T1000 (cell line): Measurements from ENCODE around the gene ZNF652.
"Not testable (repeated sequence)": the region's sequence is repeated elsewhere in the genome, so short reads cannot be mapped to it uniquely, and the experiment has no call there.

Experiments used
- DNase-seq: peaks from one replicate; lab custom pipeline; 2025; ENCODE audit warnings: mixed read lengths; lab: John Stamatoyannopoulos, UW

ZNF652 gene

GRCh38 chr17:49315551-49316257 is 46.3 kb downstream of the ZNF652 start:
- DNase-seq, result peak; percentile 63

DNA sequence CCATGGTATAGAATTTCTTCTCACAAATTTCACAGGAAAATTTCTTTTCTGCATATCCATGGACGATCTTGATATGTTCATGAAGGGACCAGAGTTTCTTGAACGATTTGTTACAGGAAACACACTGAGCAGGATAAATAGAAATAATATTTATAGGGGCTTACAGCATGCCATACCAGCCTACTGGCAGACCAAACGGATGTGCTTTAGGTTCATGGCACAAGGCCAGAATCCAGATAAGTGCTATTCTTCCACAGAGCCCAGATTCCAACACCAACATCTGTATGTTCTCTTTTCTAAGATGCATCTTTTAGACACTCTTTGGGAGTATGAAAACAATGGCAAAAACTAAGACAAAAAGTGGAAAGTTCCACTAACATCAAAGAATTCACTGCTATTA is 49.3 kb downstream of the ZNF652 start:
- no peak for DNase-seq

GRCh38 chr17:49299996-49300395 is 62.1 kb downstream of the ZNF652 start:
- DNase-seq, result no peak

GRCh38 chr17:49298371-49298976 is 63.6 kb downstream of the ZNF652 start:
- DNase-seq, result no peak

GRCh38 chr17:49297141-49297540 is 64.9 kb downstream of the ZNF652 start:
- DNase-seq, result no peak

DNA sequence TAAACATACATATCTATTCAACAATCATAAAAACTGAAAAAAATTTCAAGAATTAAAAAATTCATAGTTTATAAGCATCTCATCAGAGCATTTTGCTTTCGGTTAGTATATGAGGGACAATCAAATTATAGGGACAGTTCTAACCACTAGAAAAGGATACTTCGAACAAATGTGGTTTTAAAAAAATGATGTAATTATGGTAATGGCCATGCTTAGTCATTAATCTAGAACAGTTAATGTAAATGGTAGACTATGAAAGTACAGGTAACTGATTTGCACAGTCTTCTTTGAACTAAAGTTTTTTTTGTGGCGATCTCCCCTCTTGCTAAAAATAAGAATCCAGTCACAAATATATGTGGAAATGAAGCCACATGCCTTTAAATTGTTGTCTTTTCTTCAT is 67.9 kb downstream of the ZNF652 start:
- no peak for DNase-seq

GRCh38 chr17:49292901-49293300 is 69.1 kb downstream of the ZNF652 start:
- DNase-seq, result no peak

DNA sequence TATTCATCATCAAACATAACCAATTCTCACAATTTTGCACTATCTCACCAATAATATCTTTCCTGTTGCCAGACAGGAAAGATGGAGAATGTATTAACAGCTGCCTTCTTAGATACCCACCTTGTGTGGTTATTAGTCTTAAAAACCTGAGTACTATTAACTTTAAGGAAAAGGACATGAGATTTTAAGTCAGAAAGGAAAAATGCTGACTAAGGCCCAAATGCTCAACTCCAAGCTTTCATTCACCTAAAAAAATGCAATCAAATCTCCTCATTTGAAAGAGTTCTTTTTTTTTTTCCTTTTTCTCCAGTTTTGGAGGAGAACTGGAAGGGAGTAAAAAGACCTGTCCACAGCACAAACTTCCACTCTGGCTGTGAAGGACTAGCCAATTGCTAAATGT is 70.1 kb downstream of the ZNF652 start:
- DNase-seq, result no peak

DNA sequence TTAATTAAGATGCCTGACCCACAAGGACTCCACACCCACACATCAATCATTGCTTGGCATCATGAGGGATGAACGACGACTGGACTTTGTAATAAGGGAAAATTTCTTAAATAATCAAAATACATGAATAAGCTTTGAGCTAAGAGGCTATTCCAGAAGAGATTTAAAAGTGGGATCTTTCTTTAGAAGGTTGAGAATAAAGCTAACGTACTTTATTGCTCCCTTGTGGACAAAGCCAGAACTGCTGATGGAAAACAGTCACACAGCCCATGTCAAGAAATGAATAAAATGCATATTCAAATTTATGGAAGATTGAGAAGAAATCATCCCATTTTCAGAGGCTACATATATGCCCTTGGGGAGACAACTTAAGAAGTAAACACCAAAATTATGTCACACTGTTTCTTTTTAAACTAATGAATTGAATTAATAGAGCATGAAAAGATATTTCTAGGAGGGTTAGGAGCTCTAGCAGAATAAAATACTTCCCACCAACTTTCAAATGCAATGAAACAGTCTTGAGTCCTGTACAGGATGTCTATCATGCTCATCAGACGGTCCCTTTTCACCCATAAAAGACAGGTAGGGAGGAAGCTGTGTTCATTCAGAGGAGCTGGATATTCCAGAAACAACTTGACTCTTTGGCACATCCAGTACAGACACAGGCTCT is 71.2 kb downstream of the ZNF652 start:
- DNase-seq, result no peak

DNA sequence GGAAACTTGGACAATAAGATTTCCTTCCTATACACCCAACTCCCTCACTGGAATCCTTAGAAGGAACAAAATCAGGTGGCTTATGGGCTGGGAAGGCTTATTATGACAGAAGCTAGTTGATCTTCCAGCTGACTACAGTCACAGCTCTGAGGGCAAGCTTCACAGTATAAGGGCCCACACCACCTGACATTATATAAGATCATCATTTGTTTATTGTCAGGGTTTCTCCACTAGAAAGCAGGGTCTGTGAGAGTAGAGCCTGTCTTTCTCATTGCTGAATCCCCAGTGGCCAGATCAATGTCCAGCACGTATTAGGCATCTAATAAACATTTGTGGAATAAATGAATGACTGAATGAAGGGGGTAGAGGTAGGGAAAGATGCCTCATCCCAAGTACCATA is 73.7 kb downstream of the ZNF652 start:
- DNase-seq, result no peak

GRCh38 chr17:49287481-49287880 is 74.6 kb downstream of the ZNF652 start:
- DNase-seq, result no peak

DNA sequence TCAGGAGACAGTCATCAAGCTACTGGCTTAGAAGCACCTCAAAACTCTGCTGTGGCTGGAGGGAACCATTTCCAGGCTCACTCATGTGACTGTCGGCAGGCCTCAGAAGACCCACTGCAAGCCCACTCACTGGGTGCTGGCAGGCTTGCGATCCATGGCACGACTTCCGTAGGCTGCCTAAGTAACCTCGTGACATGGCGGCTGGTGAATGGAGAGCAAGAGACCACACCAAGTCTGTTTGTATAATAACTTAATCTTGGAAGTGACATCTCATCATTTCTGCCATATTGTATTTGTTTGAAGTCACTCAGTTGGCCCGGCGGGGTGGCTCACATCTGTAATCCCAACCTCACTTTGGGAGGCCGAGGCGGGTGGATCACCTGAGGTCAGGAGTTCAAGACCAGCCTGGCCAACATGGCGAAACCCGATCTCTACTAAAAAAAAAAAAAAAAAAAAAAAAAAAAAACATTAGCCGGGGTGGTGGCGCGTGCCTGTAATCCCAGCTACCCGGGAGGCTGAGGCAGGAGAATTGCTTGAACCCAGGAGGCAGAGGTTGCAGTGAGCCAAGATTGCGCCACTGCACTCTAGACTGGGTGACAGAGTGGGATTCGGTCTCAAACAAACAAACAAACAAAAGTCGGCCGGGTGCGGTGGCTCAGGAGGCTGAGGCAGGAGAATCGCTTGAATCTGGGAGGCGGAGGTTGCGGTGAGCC is 75.6 kb downstream of the ZNF652 start:
- not testable (repeated sequence) for DNase-seq

DNA sequence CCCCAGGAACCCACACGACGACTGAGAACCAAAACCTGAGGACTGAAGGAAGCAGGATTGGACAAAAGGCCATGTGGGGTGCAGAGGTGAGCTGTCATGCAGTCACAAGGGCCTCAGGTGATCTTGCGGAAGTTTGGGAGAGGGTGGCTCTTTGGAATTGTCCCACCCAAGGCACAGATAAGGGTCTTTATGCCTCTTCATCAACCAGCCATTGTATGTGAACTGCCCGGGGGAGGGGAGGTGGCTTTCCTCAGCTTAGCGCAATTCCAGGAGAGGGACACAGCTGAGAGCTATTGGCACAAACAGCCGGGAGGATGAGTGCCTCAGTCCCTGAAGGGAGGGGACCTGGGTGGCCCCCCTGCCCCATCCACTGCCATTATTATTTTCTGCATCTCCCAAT is 76.3 kb downstream of the ZNF652 start:
- no peak for DNase-seq

- no peak for DNase-seq
These were observed 81.1 kb downstream of the ZNF652 start for GRCh38 chr17:49280918-49281317.

- no peak for DNase-seq
These were observed 82.0 kb downstream of the ZNF652 start for GRCh38 chr17:49280061-49280460.

GRCh38 chr17:49279263-49280015 is 82.6 kb downstream of the ZNF652 start:
- DNase-seq, result not testable (repeated sequence)

DNA sequence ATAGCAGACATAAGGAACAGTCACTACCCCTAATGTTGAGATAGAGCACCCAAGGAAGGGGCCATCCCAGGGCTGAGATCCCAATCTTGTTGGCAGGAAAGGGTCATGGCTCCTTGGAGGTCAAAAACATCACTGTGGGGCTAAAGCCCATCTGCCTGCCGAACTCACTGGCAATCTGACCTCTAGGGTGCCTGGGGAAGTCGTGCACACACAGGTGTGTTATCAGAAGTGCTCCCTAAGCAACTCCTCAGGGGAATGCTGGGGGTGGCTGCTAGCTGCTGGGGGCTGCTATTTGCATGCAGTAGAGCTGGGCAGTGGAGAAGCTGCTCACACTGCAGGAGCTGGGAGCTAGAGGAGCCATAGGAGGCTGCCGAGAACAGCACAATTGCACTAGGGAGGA is 84.0 kb downstream of the ZNF652 start:
- no peak for DNase-seq

- DNase-seq, result no peak
These were observed 84.4 kb downstream of the ZNF652 start for GRCh38 chr17:49277638-49278037.

DNA sequence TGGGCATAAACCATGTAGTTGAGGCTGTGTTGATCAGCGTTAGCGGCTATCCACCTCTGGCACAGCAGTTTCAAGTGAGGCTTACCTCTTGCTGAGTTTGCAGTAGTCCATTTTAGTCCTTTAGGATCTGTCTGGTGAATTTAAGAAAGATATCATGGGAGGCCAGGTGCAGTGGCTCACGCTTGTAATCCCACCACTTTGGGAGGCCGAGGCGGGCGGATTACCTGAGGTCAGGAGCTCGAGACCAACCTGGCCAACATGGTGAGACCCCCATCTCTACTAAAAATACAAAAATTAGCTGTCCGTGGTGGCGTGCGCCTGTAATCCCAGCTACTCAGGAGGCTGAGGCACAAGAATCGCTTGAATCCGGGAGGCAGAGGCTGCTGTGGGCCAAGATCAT is 86.1 kb downstream of the ZNF652 start:
- DNase-seq, result not testable (repeated sequence)

GRCh38 chr17:49269356-49269755 is 92.7 kb downstream of the ZNF652 start:
- no peak for DNase-seq

DNA sequence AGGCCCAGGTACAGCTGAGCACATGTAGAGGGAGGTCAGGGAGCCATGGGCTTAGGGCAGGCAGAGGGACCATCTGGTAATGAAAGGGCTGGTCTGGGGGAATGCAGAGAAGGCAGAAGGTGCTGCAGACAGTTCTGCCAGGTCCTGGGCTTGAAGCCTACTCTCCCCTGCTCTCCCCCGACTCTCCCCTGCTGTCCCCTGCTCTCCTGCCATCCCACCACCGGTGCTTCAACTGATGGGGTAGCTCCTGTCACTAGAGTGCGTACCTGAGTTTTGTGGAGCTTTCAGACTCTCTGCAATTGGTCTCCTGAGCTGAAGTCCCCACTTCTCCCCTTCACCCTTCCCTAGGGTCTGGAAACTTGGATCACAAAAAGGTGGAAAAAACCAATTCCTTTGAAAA is 94.1 kb downstream of the ZNF652 start:
- no peak for DNase-seq

DNA sequence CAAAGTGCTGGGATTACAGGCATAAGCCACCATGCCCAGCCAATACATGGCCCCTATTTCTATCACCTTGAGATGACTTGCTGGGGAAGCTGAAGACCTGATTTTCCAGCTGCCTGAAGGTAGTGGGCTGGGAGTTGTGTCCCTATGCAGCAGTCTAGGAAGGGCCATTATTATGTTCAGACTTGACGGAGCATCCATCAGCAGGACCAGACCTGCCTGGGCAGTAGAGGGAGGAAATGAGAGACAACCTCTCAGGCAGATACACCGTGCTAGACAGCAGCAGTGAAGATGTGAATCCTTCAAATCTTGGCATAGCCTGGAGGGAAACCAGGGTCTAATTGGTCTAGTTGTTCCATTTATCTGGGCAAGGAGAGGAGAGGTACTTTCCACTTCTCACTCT is 95.8 kb downstream of the ZNF652 start:
- DNase-seq, result no peak
